ENCODE results near the gene OTOP2.

- TF ChIP-seq EZH2 (IDR thresholded peaks at IDR 0.05; ENCODE audit: borderline replicate concordance, low read length): no peak
- no peak for TF ChIP-seq CTCF (IDR thresholded peaks at IDR 0.05; ENCODE audit: low read length)
Observed at GRCh38 chr17:74898376-74898946, 25.6 kb upstream of the OTOP2 start.
